ENCODE measurements around the gene ZFYVE19.

Gene ZFYVE19

GRCh38 chr15:40773902-40774301, 33.0 kb upstream of the ZFYVE19 start:
- DNase-seq (ENCODE audit: low read depth) = no peak
- H3K4me3 ChIP-seq (ENCODE audit: low read depth, low read length) = no peak overlapping the region
- no peak for TF ChIP-seq MAX (IDR thresholded peaks at IDR 0.05; ENCODE audit: low read depth, low read length)
- no peak for TF ChIP-seq MYC (IDR thresholded peaks at IDR 0.05; ENCODE audit: low read depth, low read length)
- no peak for TF ChIP-seq CTCF (IDR thresholded peaks at IDR 0.05; ENCODE audit: low read depth, low read length)
- no peak for TF ChIP-seq POLR2A (IDR thresholded peaks at IDR 0.05; ENCODE audit: extremely low read depth, insufficient read length)

- TF ChIP-seq MAX (IDR thresholded peaks at IDR 0.05; ENCODE audit: low read depth, low read length) (no peak), MYC (IDR thresholded peaks at IDR 0.05; ENCODE audit: low read depth, low read length) (no peak), CTCF (IDR thresholded peaks at IDR 0.05; ENCODE audit: low read depth, low read length) (no peak), POLR2A (IDR thresholded peaks at IDR 0.05; ENCODE audit: extremely low read depth, insufficient read length) (no peak)
Measured at GRCh38 chr15:40775007-40775406, 31.9 kb upstream of the ZFYVE19 start.

GRCh38 chr15:40775740-40776536, 31.0 kb upstream of the ZFYVE19 start:
- TF ChIP-seq CTCF (IDR thresholded peaks at IDR 0.05; ENCODE audit: low read depth, low read length) (no peak), MYC (IDR thresholded peaks at IDR 0.05; ENCODE audit: low read depth, low read length) (no peak), POLR2A (IDR thresholded peaks at IDR 0.05; ENCODE audit: extremely low read depth, insufficient read length) (no peak)
- H3K4me3 ChIP-seq (ENCODE audit: low read depth, low read length) = no peak overlapping the region
- no peak for DNase-seq (ENCODE audit: low read depth)

More at GRCh38 chr15:40775007-40775406, 31.9 kb upstream of the ZFYVE19 start:
- no peak overlapping the region for H3K4me3 ChIP-seq (ENCODE audit: low read depth, low read length)
- DNase-seq (ENCODE audit: low read depth) = no peak

- no peak for TF ChIP-seq CTCF (IDR thresholded peaks at IDR 0.05; ENCODE audit: low read depth, low read length)
- TF ChIP-seq MAX (IDR thresholded peaks at IDR 0.05; ENCODE audit: low read depth, low read length) = no peak
- TF ChIP-seq POLR2A (IDR thresholded peaks at IDR 0.05; ENCODE audit: extremely low read depth, insufficient read length) = no peak
- no peak for TF ChIP-seq MYC (IDR thresholded peaks at IDR 0.05; ENCODE audit: low read depth, low read length)
- H3K4me3 ChIP-seq (ENCODE audit: low read depth, low read length) = no peak overlapping the region
- DNase-seq (ENCODE audit: low read depth) = no peak
Measured at GRCh38 chr15:40776537-40777141, 30.2 kb upstream of the ZFYVE19 start.

- TF ChIP-seq MAX (IDR thresholded peaks at IDR 0.05; ENCODE audit: low read depth, low read length) (peak; percentile 65), MYC (IDR thresholded peaks at IDR 0.05; ENCODE audit: low read depth, low read length) (peak; percentile 58; the same call in 1 of the 2 replicates), POLR2A (IDR thresholded peaks at IDR 0.05; ENCODE audit: extremely low read depth, insufficient read length) (no peak), CTCF (IDR thresholded peaks at IDR 0.05; ENCODE audit: low read depth, low read length) (peak; percentile 79)
- peak; percentile 68 for DNase-seq (ENCODE audit: low read depth)
- no peak overlapping the region for H3K4me3 ChIP-seq (ENCODE audit: low read depth, low read length)
Measured at GRCh38 chr15:40782609-40783227, 24.2 kb upstream of the ZFYVE19 start.
